ENCODE data around the gene PLPP4.
"Not testable (repeated sequence)": the region's sequence is repeated elsewhere in the genome, so short reads cannot be mapped to it uniquely, and the experiment has no call there.

Gene PLPP4

GRCh38 chr10:120490288-120490687 lies 33.3 kb downstream of the PLPP4 start:
- DNase-seq (ENCODE audit: low read depth), result no peak

- DNase-seq (ENCODE audit: low read depth), result no peak
These were observed 35.3 kb downstream of the PLPP4 start for GRCh38 chr10:120492346-120492745.

- DNase-seq (ENCODE audit: low read depth), result no peak
These were observed 36.6 kb downstream of the PLPP4 start for GRCh38 chr10:120493411-120494312.

GRCh38 chr10:120494313-120494710 lies 37.3 kb downstream of the PLPP4 start:
- no peak for DNase-seq (ENCODE audit: low read depth)

- no peak for DNase-seq (ENCODE audit: low read depth)
These were observed 38.4 kb downstream of the PLPP4 start for GRCh38 chr10:120495226-120496009.

- no peak for DNase-seq (ENCODE audit: low read depth)
These were observed 42.9 kb downstream of the PLPP4 start for GRCh38 chr10:120499883-120500282.

GRCh38 chr10:120503689-120504088 lies 46.7 kb downstream of the PLPP4 start:
- DNase-seq (ENCODE audit: low read depth), result no peak

- DNase-seq (ENCODE audit: low read depth), result not testable (repeated sequence)
These were observed 47.2 kb downstream of the PLPP4 start for GRCh38 chr10:120504227-120504626.

GRCh38 chr10:120505056-120505455 lies 48.0 kb downstream of the PLPP4 start:
- DNase-seq (ENCODE audit: low read depth), result no peak

- DNase-seq (ENCODE audit: low read depth), result no peak
These were observed 48.8 kb downstream of the PLPP4 start for GRCh38 chr10:120505866-120506265.

- no peak for DNase-seq (ENCODE audit: low read depth)
These were observed 49.6 kb downstream of the PLPP4 start for GRCh38 chr10:120506674-120507073.

- DNase-seq (ENCODE audit: low read depth), result no peak
These were observed 50.1 kb downstream of the PLPP4 start for GRCh38 chr10:120507175-120507574.

- no peak for DNase-seq (ENCODE audit: low read depth)
These were observed 50.6 kb downstream of the PLPP4 start for GRCh38 chr10:120507651-120508050.

- DNase-seq (ENCODE audit: low read depth), result no peak
These were observed 51.4 kb downstream of the PLPP4 start for GRCh38 chr10:120508393-120508792.

GRCh38 chr10:120508966-120509365 lies 51.9 kb downstream of the PLPP4 start:
- no peak for DNase-seq (ENCODE audit: low read depth)

GRCh38 chr10:120511165-120511564 lies 54.1 kb downstream of the PLPP4 start:
- DNase-seq (ENCODE audit: low read depth), result no peak

- DNase-seq (ENCODE audit: low read depth), result no peak
These were observed 56.3 kb downstream of the PLPP4 start for GRCh38 chr10:120513307-120513796.

GRCh38 chr10:120514035-120514620 lies 57.1 kb downstream of the PLPP4 start:
- DNase-seq (ENCODE audit: low read depth), result no peak

GRCh38 chr10:120514959-120515358 lies 57.9 kb downstream of the PLPP4 start:
- no peak for DNase-seq (ENCODE audit: low read depth)

GRCh38 chr10:120515741-120516140 lies 58.7 kb downstream of the PLPP4 start:
- no peak for DNase-seq (ENCODE audit: low read depth)

- DNase-seq (ENCODE audit: low read depth), result no peak
These were observed 59.4 kb downstream of the PLPP4 start for GRCh38 chr10:120516426-120516825.

- no peak for DNase-seq (ENCODE audit: low read depth)
These were observed 60.2 kb downstream of the PLPP4 start for GRCh38 chr10:120517196-120517595.
